ENCODE results near the gene ACTR1A.

ACTR1A gene

GRCh38 chr10:102491136-102491535 is 11.4 kb downstream of the ACTR1A start:
- TF ChIP-seq, protein P1, sequence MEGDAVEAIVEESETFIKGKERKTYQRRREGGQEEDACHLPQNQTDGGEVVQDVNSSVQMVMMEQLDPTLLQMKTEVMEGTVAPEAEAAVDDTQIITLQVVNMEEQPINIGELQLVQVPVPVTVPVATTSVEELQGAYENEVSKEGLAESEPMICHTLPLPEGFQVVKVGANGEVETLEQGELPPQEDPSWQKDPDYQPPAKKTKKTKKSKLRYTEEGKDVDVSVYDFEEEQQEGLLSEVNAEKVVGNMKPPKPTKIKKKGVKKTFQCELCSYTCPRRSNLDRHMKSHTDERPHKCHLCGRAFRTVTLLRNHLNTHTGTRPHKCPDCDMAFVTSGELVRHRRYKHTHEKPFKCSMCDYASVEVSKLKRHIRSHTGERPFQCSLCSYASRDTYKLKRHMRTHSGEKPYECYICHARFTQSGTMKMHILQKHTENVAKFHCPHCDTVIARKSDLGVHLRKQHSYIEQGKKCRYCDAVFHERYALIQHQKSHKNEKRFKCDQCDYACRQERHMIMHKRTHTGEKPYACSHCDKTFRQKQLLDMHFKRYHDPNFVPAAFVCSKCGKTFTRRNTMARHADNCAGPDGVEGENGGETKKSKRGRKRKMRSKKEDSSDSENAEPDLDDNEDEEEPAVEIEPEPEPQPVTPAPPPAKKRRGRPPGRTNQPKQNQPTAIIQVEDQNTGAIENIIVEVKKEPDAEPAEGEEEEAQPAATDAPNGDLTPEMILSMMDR (IDR thresholded peaks at IDR 0.05; ENCODE audit: borderline replicate concordance, control extremely low read depth, extremely low read depth, insufficient read depth, missing control alignments), result no peak
- no peak for DNase-seq (ENCODE audit: low spot score)
- in situ Hi-C loops (cut with MboI; ENCODE audit: low sequenced_read_pairs, unreplicated experiment), result no loop called here

DNA sequence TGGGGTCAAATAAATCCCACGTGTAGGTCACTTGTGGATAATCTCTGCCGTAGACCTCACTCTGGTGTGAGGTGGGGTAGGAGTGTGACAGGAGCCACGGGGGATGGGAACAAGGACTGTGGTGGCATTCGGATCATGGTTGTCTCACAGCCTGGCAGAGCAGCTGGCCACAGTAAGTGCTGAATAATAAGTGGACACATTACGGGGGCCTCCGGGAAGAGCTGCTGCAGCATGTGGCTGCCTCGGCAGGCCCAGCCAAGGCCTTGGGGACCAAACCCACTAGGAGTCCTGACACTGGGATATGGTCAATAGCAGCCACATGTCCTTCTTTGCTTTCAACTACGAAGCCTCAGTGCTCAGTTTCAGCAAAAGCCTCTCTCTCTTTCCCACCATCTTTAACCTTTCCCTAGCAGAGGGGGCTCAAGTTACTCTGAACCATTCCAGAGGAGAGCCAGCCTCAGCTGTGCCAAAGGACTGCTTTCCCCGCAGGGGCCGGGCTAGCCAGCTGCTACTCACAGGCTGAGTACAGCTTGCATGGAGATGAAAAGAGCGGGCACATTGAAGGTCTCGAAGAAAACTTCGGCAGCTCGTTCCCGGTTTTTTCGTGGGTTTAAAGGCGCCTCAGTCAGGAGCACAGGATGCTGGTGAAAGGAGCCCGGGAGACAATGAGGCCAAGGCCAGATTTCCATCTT is 17.3 kb downstream of the ACTR1A start:
- TF ChIP-seq, protein P1 (IDR thresholded peaks at IDR 0.05; ENCODE audit: borderline replicate concordance, control extremely low read depth, extremely low read depth, insufficient read depth, missing control alignments), result no peak
- in situ Hi-C loops (cut with MboI; ENCODE audit: low sequenced_read_pairs, unreplicated experiment), result no loop called here
- DNase-seq (ENCODE audit: low spot score), result no peak

DNA sequence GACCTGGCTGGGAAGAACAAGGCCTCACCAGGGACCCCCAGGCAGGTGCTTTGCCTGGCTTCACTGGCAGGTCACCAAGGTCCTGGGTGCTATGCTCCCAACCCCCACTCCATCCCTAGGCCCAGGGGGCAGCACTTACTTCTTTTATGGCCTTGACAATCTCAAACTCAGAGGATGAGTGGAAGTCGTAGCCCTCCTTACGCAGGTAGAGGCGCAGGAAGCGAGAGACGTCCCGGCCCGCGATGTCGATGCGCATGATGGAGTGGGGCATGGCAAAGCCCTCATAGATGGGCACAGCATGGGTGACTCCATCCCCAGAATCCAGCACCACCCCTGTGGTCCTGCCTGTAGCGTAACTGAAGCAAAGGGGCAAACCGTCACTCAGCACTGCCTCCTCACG is 18.5 kb downstream of the ACTR1A start:
- in situ Hi-C loops (cut with MboI; ENCODE audit: low sequenced_read_pairs, unreplicated experiment), result no loop called here
- TF ChIP-seq, protein P1 (IDR thresholded peaks at IDR 0.05; ENCODE audit: borderline replicate concordance, control extremely low read depth, extremely low read depth, insufficient read depth, missing control alignments), result no peak
- DNase-seq (ENCODE audit: low spot score), result no peak

DNA sequence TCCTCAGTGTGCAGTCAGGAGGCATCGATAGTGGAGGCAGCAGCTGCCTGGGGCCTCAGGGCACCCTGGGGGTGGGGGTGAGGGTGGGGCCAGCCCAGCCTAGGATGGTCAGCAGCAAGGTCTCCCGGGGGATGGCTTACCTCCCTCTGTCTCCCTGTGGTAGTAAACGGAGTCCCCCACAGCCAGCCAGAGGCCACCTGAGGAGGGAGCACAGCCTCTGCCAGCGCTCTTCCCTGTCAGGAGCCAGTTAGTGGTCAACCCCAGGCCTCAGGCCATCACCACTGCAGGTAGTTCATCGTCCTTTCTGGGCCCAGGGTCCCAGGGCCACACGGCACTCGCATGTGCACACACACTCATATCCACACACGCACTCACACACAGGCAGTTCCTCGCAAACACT is 22.1 kb downstream of the ACTR1A start:
- DNase-seq (ENCODE audit: low spot score), result no peak
- TF ChIP-seq, protein P1 (IDR thresholded peaks at IDR 0.05; ENCODE audit: borderline replicate concordance, control extremely low read depth, extremely low read depth, insufficient read depth, missing control alignments), result no peak
- in situ Hi-C loops (cut with MboI; ENCODE audit: low sequenced_read_pairs, unreplicated experiment), result no loop called here

DNA sequence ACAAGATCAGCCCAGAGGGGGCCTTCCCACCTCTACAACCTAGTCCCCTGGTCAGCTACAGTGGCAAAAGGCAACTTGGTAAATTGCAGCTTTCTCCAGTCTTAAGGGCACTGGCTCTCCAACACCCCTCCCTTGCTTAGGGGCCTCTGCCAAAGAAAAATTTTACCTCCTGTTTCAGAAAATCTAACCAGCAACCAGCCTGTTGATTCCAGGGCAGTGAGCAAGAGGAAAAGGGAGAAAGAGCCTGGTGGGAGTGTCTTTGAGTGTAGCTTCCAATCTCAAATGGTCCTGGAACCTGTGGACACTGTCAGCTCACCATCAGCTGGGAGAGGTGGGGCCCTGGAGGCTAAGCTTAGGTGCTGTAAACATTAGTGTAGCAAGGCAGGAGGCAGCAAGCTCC is 22.9 kb downstream of the ACTR1A start:
- in situ Hi-C loops (cut with MboI; ENCODE audit: low sequenced_read_pairs, unreplicated experiment), result no loop called here
- TF ChIP-seq, protein P1 (IDR thresholded peaks at IDR 0.05; ENCODE audit: borderline replicate concordance, control extremely low read depth, extremely low read depth, insufficient read depth, missing control alignments), result no peak
- DNase-seq (ENCODE audit: low spot score), result no peak

DNA sequence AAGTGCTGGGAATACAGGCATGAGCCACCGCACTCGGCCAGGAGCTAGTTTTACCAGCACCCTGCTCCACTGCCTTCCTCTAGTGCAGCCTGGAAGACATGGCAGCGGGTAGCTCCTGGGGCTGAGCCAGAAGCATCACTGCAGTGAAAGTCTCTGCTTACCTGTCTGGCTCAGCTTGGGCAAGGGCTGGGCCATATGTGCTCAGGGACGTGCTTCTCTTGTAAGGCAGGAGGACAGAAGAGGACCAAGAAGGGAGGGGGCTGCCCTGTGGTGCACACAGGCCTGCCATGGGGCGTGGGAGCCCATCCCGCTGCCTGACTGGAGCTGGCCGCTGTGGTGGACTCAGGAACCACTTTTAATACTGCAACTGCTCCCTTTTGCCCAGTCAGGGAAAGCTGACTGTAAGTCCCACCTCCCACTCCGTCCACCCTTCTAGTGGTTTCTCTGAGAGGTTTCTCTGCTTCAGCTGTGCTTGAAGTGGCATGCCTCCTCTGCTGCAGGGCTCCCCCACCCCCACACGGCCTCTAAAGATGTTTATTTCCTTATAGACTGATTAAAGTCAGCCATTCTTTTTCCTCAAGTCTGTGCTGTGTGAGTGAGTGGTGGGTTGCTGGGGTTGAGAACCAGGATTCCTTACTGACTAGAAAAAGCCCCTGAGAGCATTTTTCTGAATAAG is 25.9 kb downstream of the ACTR1A start:
- TF ChIP-seq, protein P1 (IDR thresholded peaks at IDR 0.05; ENCODE audit: borderline replicate concordance, control extremely low read depth, extremely low read depth, insufficient read depth, missing control alignments), result no peak
- in situ Hi-C loops (cut with MboI; ENCODE audit: low sequenced_read_pairs, unreplicated experiment), result no loop called here
- no peak for DNase-seq (ENCODE audit: low spot score)
